ENCODE measurements around the gene SLC17A9.

DNA sequence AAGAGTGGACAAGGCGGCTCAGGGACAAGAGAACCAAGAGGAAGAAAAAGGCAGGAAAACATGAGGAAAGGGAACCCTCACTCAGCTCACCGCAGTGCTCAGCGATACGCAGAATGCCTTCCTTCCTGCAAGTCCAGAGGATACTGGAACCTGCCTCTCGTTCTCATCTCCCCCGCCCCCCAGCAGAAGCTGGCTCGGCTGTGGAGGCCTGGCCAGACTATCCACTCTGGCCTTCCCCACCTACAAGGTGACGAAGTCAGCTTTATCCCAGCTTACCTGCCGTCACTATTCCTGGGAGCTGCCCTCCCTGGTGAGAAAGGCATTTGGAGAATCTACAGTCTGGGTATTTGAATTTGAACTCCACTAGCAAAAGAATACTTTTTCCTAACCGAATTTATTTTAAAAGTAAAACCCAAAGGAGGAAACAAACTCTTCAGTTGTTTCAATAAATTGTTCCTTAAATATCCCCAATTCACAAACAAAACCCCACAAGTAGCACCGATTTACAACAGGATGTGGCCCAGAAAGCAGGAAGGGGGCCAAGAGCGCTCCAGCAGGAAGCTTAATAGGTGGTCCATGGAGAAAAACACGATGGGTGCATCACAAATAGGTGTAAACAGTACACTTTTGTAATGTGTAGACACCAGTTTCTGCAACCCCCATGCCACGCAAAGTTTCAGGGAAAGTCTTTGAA lies 24.1 kb upstream of the SLC17A9 start:
- TF ChIP-seq, protein P1, sequence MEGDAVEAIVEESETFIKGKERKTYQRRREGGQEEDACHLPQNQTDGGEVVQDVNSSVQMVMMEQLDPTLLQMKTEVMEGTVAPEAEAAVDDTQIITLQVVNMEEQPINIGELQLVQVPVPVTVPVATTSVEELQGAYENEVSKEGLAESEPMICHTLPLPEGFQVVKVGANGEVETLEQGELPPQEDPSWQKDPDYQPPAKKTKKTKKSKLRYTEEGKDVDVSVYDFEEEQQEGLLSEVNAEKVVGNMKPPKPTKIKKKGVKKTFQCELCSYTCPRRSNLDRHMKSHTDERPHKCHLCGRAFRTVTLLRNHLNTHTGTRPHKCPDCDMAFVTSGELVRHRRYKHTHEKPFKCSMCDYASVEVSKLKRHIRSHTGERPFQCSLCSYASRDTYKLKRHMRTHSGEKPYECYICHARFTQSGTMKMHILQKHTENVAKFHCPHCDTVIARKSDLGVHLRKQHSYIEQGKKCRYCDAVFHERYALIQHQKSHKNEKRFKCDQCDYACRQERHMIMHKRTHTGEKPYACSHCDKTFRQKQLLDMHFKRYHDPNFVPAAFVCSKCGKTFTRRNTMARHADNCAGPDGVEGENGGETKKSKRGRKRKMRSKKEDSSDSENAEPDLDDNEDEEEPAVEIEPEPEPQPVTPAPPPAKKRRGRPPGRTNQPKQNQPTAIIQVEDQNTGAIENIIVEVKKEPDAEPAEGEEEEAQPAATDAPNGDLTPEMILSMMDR (conservative IDR thresholded peaks at IDR 0.05) = no peak
- TF ChIP-seq ZFX (IDR thresholded peaks at IDR 0.05) = no peak

Data from C4-2B (cell line).